ENCODE data around the gene KCTD18.

Gene KCTD18

GRCh38 chr2:200509612-200510433 lies at the start of gene KCTD18:
Gene KCTD18, minus strand, starts transcription at chr2:200510068. Its CDS starts 3,052 bp downstream, at chr2:200507016.
- peak; percentile 76 to 98 (median 95) for DNase-seq
- intact Hi-C loops (cut with DNase I) = loop anchor here (10.0 kb wide), 1 partner anchor 305 kb away; the partner anchor contains the start of gene BZW1

GRCh38 chr2:200540793-200541192 lies 30.9 kb upstream of the KCTD18 start:
- DNase-seq = no peak
- intact Hi-C loops (cut with DNase I) = no loop called here

GRCh38 chr2:200538139-200538538 lies 28.3 kb upstream of the KCTD18 start:
- intact Hi-C loops (cut with DNase I) = no loop called here

GRCh38 chr2:200534572-200534971 lies 24.7 kb upstream of the KCTD18 start:
- intact Hi-C loops (cut with DNase I) = no loop called here
- no peak for DNase-seq

More at GRCh38 chr2:200538139-200538538, 28.3 kb upstream of the KCTD18 start:
- DNase-seq = no peak

- intact Hi-C loops (cut with DNase I) = no loop called here
- DNase-seq = no peak
Measured at GRCh38 chr2:200533754-200534153, 23.9 kb upstream of the KCTD18 start.

- intact Hi-C loops (cut with DNase I) = no loop called here
- no peak for DNase-seq
Measured at GRCh38 chr2:200528228-200528627, 18.4 kb upstream of the KCTD18 start.

- intact Hi-C loops (cut with DNase I) = no loop called here
- peak; percentile 90 to 98 (median 97) for DNase-seq
Measured at GRCh38 chr2:200525882-200526651, 16.2 kb upstream of the KCTD18 start, which contains the start of gene SGO2. Gene SGO2, plus strand, starts transcription at chr2:200526207. Its CDS starts 6,769 bp downstream, at chr2:200532976.

- intact Hi-C loops (cut with DNase I) = no loop called here
- peak in 1 of 42 donors; percentile 1 for DNase-seq
Measured at GRCh38 chr2:200525551-200525881, 15.6 kb upstream of the KCTD18 start.

- no peak for DNase-seq
- intact Hi-C loops (cut with DNase I) = no loop called here
Measured at GRCh38 chr2:200525066-200525465, 15.2 kb upstream of the KCTD18 start.

GRCh38 chr2:200523604-200524003 lies 13.7 kb upstream of the KCTD18 start:
- intact Hi-C loops (cut with DNase I) = no loop called here

GRCh38 chr2:200523158-200523557 lies 13.3 kb upstream of the KCTD18 start:
- DNase-seq = no peak
- intact Hi-C loops (cut with DNase I) = no loop called here

More at GRCh38 chr2:200523604-200524003, 13.7 kb upstream of the KCTD18 start:
- DNase-seq = no peak

- no peak for DNase-seq
- intact Hi-C loops (cut with DNase I) = loop anchor here (10.0 kb wide), 1 partner anchor 300 kb away; the partner anchor contains the start of gene BZW1
Measured at GRCh38 chr2:200515155-200515554, 5.3 kb upstream of the KCTD18 start.

GRCh38 chr2:200509235-200509611 lies 645 bp downstream of the KCTD18 start:
- intact Hi-C loops (cut with DNase I) = no loop called here
- peak in 8 of 42 donors; percentile 2 to 16 (median 4) for DNase-seq

- intact Hi-C loops (cut with DNase I) = no loop called here
Measured at GRCh38 chr2:200507179-200507578, 2.7 kb downstream of the KCTD18 start.

GRCh38 chr2:200506679-200507078 lies 3.2 kb downstream of the KCTD18 start:
- no peak for DNase-seq
- intact Hi-C loops (cut with DNase I) = no loop called here

More at GRCh38 chr2:200507179-200507578, 2.7 kb downstream of the KCTD18 start:
- DNase-seq = no peak

- no peak for DNase-seq
- intact Hi-C loops (cut with DNase I) = no loop called here
Measured at GRCh38 chr2:200502196-200502595, 7.7 kb downstream of the KCTD18 start.

GRCh38 chr2:200498402-200499162 lies 11.3 kb downstream of the KCTD18 start:
- intact Hi-C loops (cut with DNase I) = no loop called here
- no peak for DNase-seq

- intact Hi-C loops (cut with DNase I) = no loop called here
- no peak for DNase-seq
Measured at GRCh38 chr2:200496696-200497095, 13.2 kb downstream of the KCTD18 start.

GRCh38 chr2:200494048-200494447 lies 15.8 kb downstream of the KCTD18 start:
- intact Hi-C loops (cut with DNase I) = no loop called here
- DNase-seq = no peak

Data from head of caudate nucleus (tissue), 42 donors.